Stimulated activated CD4-positive, alpha-beta T cell treated with anti-CD3 and anti-CD28 coated beads, Interleukin-12 subunit alpha, Interleukin-12 subunit beta, amount 100 ng/mL, for 24 hours (primary cell): ENCODE data around the gene CD74.
A peak's percentile ranks its signal among the peaks of the same experiment; 100 is the strongest.

Source experiments
- DNase-seq, 2 experiments: peaks; one replicate each; pipeline ENCODE4 v3.0.0-alpha.2; 2020; ENCODE audit warnings: low read depth in 2 of 2

The CD74 gene

DNA sequence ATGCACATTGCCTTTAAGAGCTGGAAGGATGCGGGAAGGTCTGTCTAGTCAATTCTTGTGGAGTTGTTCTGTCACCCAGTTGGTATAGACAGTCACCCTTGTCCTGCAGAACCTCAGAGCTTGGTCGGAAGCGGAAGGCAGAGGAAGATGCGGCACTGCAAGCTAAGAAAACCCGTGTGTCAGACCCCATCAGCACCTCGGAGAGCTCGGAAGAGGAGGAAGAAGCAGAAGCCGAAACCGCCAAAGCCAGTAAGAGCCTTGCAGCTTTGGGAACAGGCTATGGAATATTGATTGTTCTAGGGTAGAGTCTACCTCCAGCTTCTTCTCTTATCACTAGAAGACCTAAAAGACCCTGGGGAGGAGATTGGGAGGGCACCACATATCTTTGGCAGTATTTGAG, 48.7 kb downstream of the CD74 start:
- DNase-seq: no peak

DNA sequence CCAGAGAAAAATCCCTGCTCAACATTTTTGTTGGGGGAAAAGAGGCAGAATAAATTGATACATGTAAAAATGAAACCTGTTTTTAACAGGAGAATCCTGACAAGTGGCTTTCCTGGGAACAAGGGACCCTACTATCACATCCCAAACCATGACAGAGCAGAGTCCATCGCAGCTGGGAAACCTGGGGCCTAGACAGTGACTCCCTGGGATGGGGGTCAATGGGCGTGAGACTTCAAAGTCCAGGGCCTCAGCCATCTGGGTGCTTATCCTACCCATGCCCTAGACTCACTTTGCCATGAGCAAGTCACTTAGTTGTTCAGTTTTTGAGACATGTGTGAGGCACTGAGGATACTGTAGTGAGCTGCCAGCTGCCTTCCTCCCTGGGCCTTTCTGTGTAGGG, 49.5 kb downstream of the CD74 start:
- no peak for DNase-seq

DNA sequence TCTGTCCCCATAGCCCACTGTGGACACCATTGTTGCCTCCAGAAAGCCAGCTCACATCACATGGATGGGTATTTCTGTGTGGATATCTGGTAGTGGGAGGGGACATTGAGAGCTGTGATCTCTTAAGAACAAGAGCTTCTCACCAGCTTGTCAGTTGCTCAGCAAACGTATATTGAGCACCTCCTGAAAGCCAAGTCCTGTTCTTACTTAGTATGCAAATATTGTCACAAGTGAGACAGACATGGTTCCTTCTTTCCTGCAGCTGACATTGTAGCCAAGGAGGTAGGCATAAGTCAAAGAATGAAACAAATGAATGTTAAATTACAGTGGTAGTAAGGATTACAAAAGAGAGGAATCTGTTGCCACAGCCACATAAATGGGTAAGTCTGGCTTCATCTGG, 51.4 kb downstream of the CD74 start:
- DNase-seq: no peak

DNA sequence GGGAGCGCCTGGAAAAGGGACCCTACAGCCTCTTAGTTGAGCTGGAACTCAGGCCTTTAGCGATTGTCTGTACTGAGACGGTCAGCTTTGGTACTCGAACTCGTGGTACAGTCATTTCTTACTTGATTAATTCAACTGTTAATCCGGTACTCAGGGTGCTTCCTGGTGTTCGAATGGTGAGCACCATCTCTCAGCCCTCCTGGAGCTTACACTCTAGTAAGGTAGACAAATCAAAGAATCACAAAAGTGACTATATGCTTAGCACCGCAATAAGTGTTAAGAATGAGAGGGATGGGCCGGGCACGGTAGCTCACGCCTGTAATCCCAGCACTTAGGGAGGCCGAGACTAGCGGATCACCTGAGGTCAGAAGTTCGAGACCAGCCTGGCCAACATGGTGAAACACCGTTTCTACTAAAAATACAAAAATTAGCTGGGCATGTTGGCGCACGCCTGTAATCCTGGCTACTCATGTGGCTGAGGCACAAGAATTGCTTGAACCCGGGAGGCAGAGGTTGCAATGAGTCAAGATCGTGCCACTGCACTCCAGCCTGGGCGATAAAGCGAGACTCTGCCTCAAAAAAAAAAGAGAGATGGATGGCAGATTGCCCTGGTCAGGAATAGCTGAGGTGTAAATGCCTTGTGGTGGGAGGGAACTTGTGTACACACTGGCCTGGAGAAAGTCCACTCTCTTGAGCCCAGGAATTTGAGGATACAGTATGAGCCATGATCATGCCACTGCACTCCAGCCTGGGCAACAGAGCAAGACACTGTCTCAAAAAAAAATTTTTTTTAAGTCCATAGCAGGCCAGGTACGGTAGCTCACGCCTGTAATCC, 54.2 kb downstream of the CD74 start:
- DNase-seq: no peak

DNA sequence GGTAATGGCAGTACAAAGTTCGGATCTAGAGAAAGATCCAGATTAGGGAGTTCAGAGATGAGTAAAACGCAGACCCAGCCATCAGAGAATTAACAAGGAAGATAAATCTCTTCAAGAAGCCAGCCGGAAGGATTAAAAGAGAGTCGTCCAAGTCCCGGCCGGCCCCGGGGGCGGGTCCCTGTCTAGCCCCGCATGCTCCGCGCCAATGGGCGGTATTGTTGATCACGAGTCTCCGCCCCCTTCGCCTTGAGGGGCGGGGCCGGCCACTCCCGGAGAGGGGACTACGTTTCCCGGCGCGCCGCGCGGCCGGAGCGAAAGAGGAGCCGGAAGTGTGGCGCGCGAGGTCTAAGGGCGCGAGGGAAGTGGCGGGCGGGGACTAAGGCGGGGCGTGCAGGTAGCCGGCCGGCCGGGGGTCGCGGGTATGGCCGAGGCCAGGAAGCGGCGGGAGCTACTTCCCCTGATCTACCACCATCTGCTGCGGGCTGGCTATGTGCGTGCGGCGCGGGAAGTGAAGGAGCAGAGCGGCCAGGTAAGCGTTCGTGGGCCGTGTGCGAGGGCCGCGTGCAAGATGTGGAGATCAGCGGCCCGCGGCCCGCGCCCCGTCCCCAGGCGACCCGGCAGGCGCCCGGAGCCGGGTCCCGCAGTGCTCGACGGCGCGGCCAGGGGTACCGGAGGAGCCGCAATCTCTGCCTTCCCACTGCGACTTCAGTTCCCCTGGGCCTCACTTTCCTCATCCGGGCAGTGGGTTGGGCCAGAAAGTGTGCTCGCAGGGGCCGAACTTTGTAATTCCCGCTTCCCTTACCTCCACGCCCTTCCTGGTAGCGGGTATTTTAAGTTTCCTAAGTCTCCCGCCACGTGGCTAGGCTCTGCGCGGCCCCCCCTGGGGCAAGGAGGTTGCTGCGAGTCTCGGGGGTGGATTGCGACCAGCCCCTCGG, 55.1 kb downstream of the CD74 start, which contains the start of gene TCOF1:
TCOF1 (plus strand) TSS at position 372 of the 935 bp plus-strand sequence; CDS start at position 422, 50 bp downstream.
- peak; percentile 95 to 96 for DNase-seq

DNA sequence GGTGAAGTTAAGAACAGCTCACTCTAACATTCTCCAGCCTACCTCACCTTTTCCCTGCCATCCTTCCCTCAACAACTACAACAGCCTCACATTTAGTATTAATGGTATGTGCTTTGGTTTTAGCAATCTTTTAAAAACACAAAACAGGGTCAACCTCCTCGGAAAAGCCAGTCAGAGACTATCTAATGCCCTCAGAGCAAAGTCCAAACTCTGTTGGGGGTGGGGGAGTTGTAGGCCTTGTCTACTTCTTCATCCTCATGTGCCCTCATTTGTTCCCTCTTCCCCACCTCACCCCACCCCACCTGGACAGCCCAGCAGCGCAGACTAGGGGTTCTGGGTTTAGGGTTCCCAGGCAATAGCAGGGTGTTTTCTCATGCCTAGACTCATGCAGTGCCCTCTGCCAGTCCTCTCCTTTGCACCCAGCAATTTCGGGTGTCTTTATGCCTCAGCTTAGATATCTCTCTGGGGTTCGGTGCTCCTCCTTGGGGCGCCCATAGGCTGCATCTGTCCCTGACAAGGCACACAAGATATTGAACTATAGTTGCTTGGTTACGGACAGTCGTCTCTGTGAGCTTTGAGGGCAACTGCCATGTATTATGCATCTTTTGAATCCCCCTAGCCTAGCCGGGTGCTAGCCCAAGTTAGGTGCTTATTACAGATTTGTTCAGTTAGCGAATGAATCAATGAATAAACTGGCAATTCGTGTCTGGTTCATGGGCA, 56.0 kb downstream of the CD74 start:
- DNase-seq: no peak

DNA sequence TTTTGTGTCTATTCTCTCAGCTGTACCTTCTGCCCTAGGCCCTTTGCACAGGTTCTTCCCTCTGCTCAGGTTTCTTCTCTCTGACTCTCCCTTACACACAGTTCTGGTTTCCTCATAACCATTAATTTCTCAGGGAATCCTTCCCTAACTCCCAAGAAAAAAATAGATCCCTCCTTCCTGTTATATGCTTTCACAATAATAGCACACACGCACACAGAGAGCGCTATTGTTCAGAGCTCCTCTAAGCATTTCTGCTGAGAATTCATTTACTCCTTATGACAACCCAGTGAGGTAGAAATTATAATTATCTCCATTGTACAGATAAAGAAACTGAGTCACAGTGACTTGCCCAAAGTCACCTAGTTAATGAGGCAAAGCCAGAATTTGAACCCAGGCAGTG, 56.9 kb downstream of the CD74 start:
- no peak for DNase-seq

DNA sequence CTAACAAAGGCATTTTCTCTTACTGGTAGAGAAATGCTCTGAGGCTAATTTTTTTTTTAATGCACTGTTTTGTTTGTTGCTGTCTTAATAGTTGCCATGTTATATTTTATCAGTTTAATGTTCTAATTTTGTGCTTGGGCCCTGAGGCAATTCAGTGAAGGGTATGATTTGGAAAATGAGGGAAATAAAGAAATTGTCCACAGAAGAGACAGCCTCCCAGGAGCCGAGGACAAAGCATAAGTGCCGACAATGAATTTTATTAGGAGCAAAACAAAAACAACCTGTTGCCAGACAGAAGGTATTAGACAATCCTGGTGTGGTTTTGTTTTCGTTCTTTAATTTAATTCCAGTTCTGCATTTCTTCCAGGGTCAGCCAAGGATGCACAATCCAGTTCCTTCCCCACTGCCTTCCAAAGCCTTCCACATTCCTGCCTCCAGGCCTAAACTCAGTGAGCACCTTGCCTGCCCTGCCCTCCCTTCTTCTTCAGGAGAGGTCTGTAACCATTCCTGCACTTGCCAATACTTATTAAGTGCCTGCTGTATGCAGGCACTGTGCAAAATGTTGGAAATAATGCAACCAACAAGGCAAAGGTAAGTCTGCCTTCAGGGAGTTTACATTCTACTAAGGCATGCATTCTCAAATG, 59.6 kb downstream of the CD74 start:
- DNase-seq: no peak

DNA sequence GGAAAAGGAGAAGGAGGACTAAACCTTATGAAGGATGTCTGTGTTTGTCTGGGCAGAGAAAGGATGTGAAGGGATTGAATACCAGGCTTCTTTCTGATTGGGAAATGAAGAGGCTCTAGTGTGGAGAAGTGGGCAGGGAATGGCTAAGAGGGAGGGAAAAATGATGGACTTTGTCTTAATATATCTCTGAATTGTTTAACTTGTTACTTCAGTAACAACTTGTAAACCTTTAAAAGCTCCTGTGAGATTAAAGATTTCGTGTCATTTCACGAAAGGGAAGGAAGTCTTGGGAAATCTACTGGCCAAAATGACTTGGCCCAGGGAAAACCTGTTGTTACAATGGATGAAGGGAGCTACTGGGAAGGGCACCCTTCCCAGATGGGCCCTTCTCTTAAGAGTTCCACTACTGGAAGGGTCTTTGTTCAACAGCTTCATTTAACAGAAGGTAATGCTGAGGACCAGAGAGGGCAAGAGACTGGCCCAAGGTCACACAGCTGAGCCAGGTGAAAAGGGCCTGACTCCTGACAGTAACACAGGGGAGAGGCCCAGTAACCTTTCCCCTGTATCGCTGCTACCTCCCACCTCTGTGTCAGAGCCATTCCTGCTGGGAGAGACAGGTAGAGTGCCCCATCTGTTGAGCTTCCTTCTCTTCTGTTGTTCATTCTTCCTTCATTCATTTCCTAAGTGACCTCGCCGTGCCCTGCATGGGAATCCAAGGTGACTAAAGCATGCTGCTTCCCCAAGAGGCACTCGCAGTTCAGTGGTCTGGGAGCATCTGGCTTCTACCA, 60.3 kb downstream of the CD74 start:
- DNase-seq: no peak
